GM23338 (cell line): Measurements from ENCODE around the gene SH3BGR.

Experiments
- CREB1 ChIP-seq: fragments of 250-450 bp; sonication (Bioruptor Pico); IDR thresholded peaks from 2 replicates; pipeline ENCODE4 v1.5.0; 2020; ENCODE audit warnings: low read depth, mild to moderate bottlenecking, moderate library complexity
- POLR2AphosphoS5 ChIP-seq: IDR thresholded peaks from 2 replicates; pipeline ENCODE4 v1.6.1; 2016; ENCODE audit warnings: antibody characterized with exemption, low read depth
- ZNF331 ChIP-seq: fragments of 250-450 bp; sonication (Bioruptor Pico); IDR thresholded peaks from 2 replicates; pipeline ENCODE4 v1.5.0; 2020; ENCODE audit warnings: low read depth, mild to moderate bottlenecking, moderate library complexity
- TF ChIP-seq, protein P1 (sequence below), 2 experiments: fragments of 200-600 bp in 1 of 2; sonication (generic) in 1 of 2; conservative IDR thresholded peaks; 2 replicates each; pipeline versions ENCODE4 v1.5.1 to v1.6.1; 2016 to 2017; ENCODE audit warnings: antibody characterized with exemption in 2 of 2, low read depth in 2 of 2, mild to moderate bottlenecking in 2 of 2, moderate library complexity in 1 of 2

DNA sequence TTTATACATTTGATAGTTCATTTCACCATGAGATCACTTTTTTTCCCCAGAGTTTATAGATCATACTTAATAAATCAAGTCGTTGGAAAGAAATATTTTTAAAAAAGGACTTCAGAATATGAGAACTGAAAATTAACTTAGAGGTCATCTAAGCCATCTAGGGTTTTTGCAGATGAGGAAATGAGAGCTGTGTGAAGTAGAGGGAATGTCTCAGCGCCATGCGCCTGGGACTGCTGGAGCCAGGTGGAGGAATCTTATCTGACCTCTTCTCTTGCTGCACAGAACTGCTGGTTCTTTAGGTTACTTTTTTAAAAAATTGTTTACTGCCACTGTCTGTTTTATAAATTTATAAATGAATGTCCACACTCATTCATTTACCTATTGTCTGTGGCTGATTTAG is 11.5 kb downstream of the SH3BGR start:
- TF ChIP-seq, protein P1, sequence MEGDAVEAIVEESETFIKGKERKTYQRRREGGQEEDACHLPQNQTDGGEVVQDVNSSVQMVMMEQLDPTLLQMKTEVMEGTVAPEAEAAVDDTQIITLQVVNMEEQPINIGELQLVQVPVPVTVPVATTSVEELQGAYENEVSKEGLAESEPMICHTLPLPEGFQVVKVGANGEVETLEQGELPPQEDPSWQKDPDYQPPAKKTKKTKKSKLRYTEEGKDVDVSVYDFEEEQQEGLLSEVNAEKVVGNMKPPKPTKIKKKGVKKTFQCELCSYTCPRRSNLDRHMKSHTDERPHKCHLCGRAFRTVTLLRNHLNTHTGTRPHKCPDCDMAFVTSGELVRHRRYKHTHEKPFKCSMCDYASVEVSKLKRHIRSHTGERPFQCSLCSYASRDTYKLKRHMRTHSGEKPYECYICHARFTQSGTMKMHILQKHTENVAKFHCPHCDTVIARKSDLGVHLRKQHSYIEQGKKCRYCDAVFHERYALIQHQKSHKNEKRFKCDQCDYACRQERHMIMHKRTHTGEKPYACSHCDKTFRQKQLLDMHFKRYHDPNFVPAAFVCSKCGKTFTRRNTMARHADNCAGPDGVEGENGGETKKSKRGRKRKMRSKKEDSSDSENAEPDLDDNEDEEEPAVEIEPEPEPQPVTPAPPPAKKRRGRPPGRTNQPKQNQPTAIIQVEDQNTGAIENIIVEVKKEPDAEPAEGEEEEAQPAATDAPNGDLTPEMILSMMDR (conservative IDR thresholded peaks at IDR 0.05; ENCODE audit: low read depth in 2 of 2) = no peak
- TF ChIP-seq POLR2AphosphoS5 = no peak
- no peak for TF ChIP-seq CREB1 (CRISPR knock-in tag)
- TF ChIP-seq ZNF331 = no peak
